Activated CD4-positive, alpha-beta T cell treated with anti-CD3 and anti-CD28 coated beads, Interleukin-2, amount 50 U/mL, for 1 hour (primary cell): ENCODE measurements around the gene DDOST.
"Not testable (repeated sequence)": the region's sequence is repeated elsewhere in the genome, so short reads cannot be mapped to it uniquely, and the experiment has no call there.

ENCODE experiments used
- DNase-seq: peaks from one replicate; pipeline ENCODE4 v3.0.0-alpha.2; 2020

The DDOST gene

DNA sequence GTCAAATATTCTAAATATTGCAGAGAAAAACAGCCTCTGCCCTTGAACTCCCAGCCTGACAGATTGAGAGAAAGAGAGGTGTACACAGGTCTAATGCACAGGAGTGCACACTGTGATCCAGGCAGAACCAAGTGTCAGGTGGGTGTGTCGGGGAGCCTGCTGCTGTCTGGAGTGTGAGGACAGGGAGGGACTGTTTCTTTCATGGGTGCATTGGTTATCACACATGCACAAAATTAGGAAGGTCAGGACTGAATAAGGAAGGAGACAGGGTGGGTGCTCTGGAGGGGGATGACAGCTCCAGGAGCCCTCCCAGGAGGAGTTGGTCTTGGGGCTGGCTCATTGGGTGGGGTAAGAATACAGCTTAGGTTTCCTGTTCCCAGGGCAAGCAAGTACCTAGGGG is 41.2 kb downstream of the DDOST start:
- DNase-seq: no peak

- no peak for DNase-seq
These were observed 42.6 kb downstream of the DDOST start for GRCh38 chr1:20618550-20618949.

GRCh38 chr1:20616847-20617487 is 44.2 kb downstream of the DDOST start:
- no peak for DNase-seq

GRCh38 chr1:20615946-20616846 is 45.0 kb downstream of the DDOST start:
- no peak for DNase-seq

DNA sequence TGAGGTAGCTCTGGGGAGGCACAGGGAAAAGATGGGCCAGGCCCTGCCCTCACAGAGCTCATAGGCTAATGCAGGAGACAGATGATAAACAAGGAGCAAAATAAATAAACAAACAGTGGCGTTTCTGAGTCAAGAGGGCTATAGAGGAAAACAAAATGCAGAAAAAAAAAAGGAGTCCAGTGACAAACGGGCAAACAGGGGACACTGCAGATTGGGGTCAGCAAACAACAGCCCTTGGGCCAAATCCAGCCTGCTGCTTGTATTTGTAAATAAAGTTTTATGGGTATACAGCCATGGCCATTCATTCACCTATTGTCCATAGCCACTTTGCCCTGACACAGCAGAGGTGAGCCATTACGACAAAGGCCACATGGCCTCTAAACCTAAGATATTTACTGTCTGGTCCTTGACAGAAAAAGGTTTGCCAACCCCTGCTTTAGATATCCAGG is 47.0 kb downstream of the DDOST start:
- DNase-seq: no peak

DNA sequence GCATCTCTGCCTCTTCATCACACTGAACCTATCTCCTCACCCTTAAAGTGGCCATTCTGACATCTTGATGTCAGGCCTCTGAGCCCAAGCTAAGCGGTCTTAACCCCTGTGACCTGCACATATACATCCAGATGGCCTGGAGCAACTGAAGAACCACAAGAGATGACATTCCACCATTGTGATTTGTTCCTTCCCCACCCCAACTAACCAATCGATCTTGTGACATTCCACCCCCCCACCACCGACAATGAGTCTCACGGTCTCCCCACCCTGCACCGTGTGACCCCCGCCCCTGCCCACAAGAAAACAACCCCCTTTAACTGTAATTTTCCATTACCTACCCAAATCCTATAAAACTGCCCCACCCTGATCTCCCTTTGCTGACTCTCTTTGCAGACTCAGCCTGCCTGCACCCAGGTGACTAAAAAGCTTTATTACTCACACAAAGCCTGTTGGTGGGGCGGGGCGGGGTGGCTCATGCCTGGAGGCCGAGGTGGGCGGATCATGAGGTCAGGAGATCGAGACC is 48.9 kb downstream of the DDOST start:
- DNase-seq: no peak

- no peak for DNase-seq
These were observed 49.5 kb downstream of the DDOST start for GRCh38 chr1:20611652-20612051.

DNA sequence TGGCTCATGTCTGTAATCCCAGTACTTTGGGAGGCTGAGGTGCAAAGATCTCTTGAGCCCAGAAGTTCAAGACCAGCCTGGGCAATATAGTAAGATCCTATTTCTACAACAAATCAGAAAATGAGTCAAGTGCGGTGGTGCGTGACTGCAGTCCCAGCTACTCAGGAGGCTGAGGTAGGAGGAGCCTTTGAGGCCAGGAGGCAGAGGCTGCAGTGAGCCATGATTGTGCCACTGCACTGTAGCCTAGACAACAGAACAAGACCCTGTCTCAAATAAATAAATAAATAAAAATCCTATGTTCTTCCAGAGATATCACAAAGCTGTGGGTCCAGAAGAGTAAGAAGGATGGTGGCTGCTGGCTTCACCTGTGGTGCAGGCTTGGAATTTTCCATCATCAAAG is 50.2 kb downstream of the DDOST start:
- DNase-seq: no peak

GRCh38 chr1:20609541-20609940 is 51.6 kb downstream of the DDOST start:
- no peak for DNase-seq

DNA sequence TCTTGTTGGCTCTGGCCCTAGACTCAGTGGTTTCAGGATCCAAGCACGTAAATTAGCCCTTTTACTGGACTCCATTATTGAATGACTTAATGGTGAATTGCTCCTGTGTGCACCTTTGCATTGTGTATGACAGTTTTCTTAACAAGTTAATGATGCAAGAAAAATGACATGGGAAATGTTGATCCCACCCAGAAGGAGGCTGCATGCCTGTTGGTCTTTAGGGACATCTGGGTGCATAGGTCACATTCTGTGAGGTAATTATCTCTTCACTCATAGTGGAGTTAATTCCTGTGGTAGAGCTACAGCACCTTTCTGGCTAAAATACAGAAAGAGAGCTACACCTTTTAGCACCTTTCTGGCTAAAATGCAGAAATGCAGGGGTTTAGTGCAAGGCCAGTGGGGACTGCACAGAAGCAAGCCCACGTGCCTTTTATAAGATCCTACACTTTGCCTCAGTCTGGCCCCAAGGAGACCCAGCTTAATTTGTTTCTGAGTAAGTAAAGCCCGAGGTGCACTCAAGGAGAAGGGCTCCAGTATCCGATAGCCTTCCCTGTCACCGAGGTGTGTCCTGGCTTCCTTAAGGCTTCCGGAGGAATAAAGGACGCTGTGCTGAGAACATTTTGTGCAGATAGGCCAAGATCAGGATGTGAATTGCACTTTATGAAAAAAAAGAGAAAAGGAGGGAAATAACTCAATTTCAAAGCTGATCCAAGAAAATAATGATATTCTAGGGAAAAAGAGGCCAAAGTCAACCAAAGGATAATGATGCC is 54.2 kb downstream of the DDOST start:
- not testable (repeated sequence) for DNase-seq

DNA sequence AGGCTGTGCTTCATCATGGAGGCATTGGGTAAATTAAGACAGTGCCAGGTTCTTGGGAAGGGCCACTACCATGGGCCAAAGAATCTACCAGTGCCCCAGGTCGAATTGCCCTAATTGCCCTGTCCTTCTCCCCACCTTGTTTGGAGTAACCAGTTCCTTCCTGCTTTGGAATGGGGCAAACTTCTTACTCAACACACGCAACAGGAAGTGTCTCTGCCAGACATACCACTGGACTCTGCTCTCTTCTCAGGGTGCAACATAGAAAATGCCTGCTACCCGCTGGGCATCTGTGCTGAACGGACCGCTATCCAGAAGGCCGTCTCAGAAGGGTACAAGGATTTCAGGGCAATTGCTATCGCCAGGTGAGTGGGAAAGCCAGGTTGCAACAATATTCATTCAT is 56.5 kb downstream of the DDOST start:
- no peak for DNase-seq

DNA sequence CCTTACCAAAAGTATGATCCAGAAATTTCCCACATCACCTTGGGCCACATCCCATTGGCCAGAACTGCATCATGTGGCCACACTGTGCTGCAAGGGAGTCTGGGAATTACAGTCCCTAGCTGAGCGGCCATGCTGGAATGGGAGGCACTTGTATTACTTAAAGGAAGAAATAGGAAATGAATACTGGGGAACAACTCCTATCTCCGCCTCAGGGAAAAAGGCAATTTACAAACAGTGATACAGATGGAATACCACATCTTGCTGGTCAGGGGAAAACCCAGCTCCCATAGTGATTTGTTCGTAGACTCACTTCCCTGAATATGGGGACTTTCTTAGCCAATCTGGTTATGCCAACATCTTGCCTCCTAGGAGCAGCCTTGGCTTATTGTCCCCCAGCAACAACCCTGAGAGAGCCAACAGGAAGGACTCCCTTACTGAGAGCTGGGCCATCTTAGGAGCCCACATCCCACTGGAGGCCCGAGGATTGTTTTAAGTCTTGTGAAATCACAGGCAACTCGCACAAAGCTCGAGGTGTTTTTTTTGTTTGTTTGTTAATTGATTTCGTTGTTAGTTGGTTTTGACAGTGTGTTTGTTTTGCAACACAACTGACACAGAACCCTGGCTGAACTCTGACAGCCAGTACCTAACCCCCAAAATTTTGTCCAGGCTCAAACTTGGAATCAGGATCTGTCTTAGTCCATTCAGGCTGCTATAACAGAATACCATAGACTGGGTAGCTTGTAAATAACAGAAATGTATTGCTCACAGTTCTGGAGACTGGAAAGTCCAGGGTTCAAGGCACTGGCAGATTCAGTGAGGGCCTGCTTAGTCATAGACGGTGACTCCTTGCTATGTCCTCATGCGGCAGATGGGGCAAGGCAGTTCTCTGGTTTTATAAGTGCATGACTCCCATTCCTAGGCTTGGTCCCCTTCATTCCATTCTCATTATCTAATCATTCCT is 57.4 kb downstream of the DDOST start:
- no peak for DNase-seq

DNA sequence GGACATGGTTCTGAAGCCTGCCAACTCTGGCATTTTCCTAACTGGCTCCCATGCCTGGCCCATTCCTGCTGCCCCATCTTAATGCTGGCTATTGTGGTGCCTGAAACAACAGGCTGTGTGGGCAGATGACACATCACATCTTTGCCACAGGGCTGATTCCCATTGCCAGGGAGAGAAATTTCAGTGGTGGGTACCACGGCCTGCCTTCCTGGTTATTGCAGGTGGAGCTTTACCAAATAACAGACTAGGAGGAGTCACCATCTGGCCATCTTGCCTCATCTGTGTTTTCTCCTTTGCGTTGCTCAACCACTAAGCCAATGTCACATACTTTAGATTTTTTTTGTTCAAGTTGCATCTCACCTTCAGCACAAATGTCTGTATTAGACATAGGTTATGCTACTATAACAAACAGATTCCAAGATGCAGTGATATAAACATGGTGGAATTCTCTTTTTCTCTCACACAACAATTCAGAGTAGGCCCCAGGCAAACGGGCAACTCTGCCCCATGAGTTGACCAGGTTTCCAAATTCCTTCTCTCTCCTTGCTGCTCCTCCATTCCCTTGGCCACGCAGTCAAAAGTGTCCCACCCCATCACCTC is 58.2 kb downstream of the DDOST start:
- no peak for DNase-seq
